C4-2B (cell line): Measurements from ENCODE around the gene DHPS.

Experiments used
- CTCF ChIP-seq: fragments of 450-650 bp; conservative IDR thresholded peaks from 2 replicates; pipeline ENCODE4 v1.5.1; 2017; ENCODE audit warnings: mild to moderate bottlenecking
- ZFX ChIP-seq: fragments of 450-650 bp; IDR thresholded peaks from 2 replicates; pipeline ENCODE4 v1.6.1; 2017

GRCh38 chr19:12720296-12720695 lies 38.6 kb upstream of the DHPS start:
- TF ChIP-seq ZFX (no peak), CTCF (no peak)
